HCT116 (cell line): ENCODE measurements around the gene HBG2. TPM values are rescaled to one million over a fixed set of nuclear protein-coding genes. Genes with fewer than 3 reads are reported as not detected.

Source experiments
- ATAC-seq: fragments of 200-7000 bp; cut with Tn5 transposase; 2 replicates; pipeline ENCODE4 v1.9.1; 2020; ENCODE audit warnings: mild to moderate bottlenecking, moderate library complexity
- BruUV-seq: library from RNA; stranded (reverse); fragments of 400-500 nt; replicated peaks from 2 replicates; lab custom pipeline; 2021; lab: Mats Ljungman, UMichigan
- CTCF ChIA-PET: fragments of 300-600 bp; sonication (Branson Sonifier 250); formaldehyde crosslinking; loops from one replicate; lab custom pipeline; 2021; ENCODE audit warnings: antibody characterized with exemption; lab: Charles Lee
- POLR2A ChIA-PET: fragments of 300-600, 350-600 bp; sonication (Branson Sonifier 250); formaldehyde crosslinking; loops from one replicate; lab custom pipeline; 2021; ENCODE audit warnings: antibody characterized with exemption; lab: Charles Lee
- RAD21 ChIA-PET, 2 experiments: fragments of 300-600 bp; sonication (Branson Sonifier 250); formaldehyde crosslinking; loops; one replicate each; lab custom pipeline; 2023; ENCODE audit warnings: low total read pairs in 2 of 2; ENCODE audit not compliant: uncharacterized antibody in 2 of 2, unreplicated experiment in 2 of 2, low non-redundant PET in 1 of 2; lab: Charles Lee
- DNase-seq: peaks from one replicate; pipeline ENCODE4 v3.0.0-alpha.2; 2010; ENCODE audit warnings: low read depth, low spot score
- H2AFZ ChIP-seq: fragments of 200-600 bp; shearing (Covaris generic), sonication (generic); 2 replicates; pipeline ENCODE4 v1.6.1; 2017; ENCODE audit warnings: low read depth, mixed run types, mixed read lengths, antibody characterized with exemption, low read length; ENCODE audit not compliant: poor library complexity, severe bottlenecking
- H3K27ac ChIP-seq: 2 replicates; pipeline ENCODE4 v1.5.1; 2012; ENCODE audit warnings: low read depth, low read length
- H3K27me3 ChIP-seq: fragments of 200-600 bp; sonication (generic); 2 replicates; pipeline ENCODE4 v1.6.1; 2016; ENCODE audit warnings: mixed run types, low read length, mixed read lengths; ENCODE audit not compliant: insufficient read depth
- H3K36me3 ChIP-seq, 2 experiments: fragments of 200-500 bp in 1 of 2; fragments of 200-600 bp in 1 of 2; sonication (Bioruptor generic) in 1 of 2; sonication (generic) in 1 of 2; 2 replicates each; pipeline versions ENCODE4 v1.5.1 to v1.6.1; 2014 to 2016; ENCODE audit warnings: low read length in 2 of 2, inconsistent platforms in 1 of 2, mixed read lengths in 1 of 2, mixed run types in 1 of 2; ENCODE audit not compliant: insufficient read depth in 2 of 2, control insufficient read depth in 1 of 2
- H3K4me1 ChIP-seq, 2 experiments: fragments of 200-600 bp in 1 of 2; sonication (generic) in 1 of 2; 2 replicates each; pipeline versions ENCODE4 v1.5.1 to v1.6.1; 2012 to 2017; ENCODE audit warnings: low read length in 2 of 2, inconsistent platforms in 1 of 2, mild to moderate bottlenecking in 1 of 2, mixed read lengths in 1 of 2, mixed run types in 1 of 2, moderate library complexity in 1 of 2; ENCODE audit not compliant: insufficient read depth in 2 of 2, control insufficient read depth in 1 of 2
- H3K4me2 ChIP-seq: fragments of 200-600 bp; sonication (generic); 2 replicates; pipeline ENCODE4 v1.6.1; 2017; ENCODE audit warnings: mixed run types, low read length, mixed read lengths
- H3K4me3 ChIP-seq, 2 experiments: fragments of 200-600 bp in 1 of 2; sonication (generic) in 1 of 2; replicated peaks in 1 of 2; 2 replicates each; pipeline ENCODE4 v1.5.1; 2011 to 2016; ENCODE audit warnings: low read length in 2 of 2, control low read depth in 1 of 2, low read depth in 1 of 2, mild to moderate bottlenecking in 1 of 2, mixed read lengths in 1 of 2, mixed run types in 1 of 2
- H3K79me2 ChIP-seq: fragments of 200-600 bp; sonication (generic); 2 replicates; pipeline ENCODE4 v1.6.1; 2017; ENCODE audit warnings: mild to moderate bottlenecking, mixed run types, low read length, moderate library complexity, mixed read lengths; ENCODE audit not compliant: insufficient read depth
- H3K9ac ChIP-seq: fragments of 200-600 bp; sonication (generic); 2 replicates; pipeline ENCODE4 v1.6.1; 2016; ENCODE audit warnings: low read length, mixed read lengths
- H3K9me2 ChIP-seq: fragments of 200-600 bp; sonication (generic), shearing (Covaris generic); 2 replicates; pipeline ENCODE4 v1.6.1; 2017; ENCODE audit warnings: mixed run types, mild to moderate bottlenecking, moderate library complexity; ENCODE audit not compliant: insufficient read depth
- H3K9me3 ChIP-seq, 2 experiments: fragments of 200-500 bp in 1 of 2; fragments of 200-600 bp in 1 of 2; sonication (Bioruptor generic) in 1 of 2; sonication (generic) in 1 of 2; 2 replicates each; pipeline ENCODE4 v1.6.1; 2014 to 2017; ENCODE audit warnings: low read length in 2 of 2, mixed read lengths in 2 of 2, inconsistent platforms in 1 of 2, low read depth in 1 of 2, mild to moderate bottlenecking in 1 of 2, mixed run types in 1 of 2, moderate library complexity in 1 of 2; ENCODE audit not compliant: control insufficient read depth in 1 of 2, insufficient read depth in 1 of 2
- H4K20me1 ChIP-seq: fragments of 200-600 bp; sonication (generic), shearing (Covaris generic); 2 replicates; pipeline ENCODE4 v1.6.1; 2017; ENCODE audit warnings: mixed run types, mild to moderate bottlenecking, moderate library complexity; ENCODE audit not compliant: insufficient read depth
- ATF3 ChIP-seq: IDR thresholded peaks from 2 replicates; pipeline ENCODE4 v1.6.1; 2012
- CBX3 ChIP-seq: IDR thresholded peaks from 2 replicates; pipeline ENCODE4 v1.6.1; 2012; ENCODE audit warnings: low read depth
- EGR1 ChIP-seq: IDR thresholded peaks from 2 replicates; pipeline ENCODE4 v1.6.1; 2012; ENCODE audit warnings: low read depth
- ELF1 ChIP-seq: IDR thresholded peaks from 2 replicates; pipeline ENCODE4 v1.6.1; 2012; ENCODE audit warnings: low read depth, borderline replicate concordance
- EZH2 ChIP-seq: fragments of 200-600 bp; sonication (generic); IDR thresholded peaks from 2 replicates; pipeline ENCODE4 v1.6.1; 2017; ENCODE audit warnings: antibody characterized with exemption, mixed run types
- JUND ChIP-seq: IDR thresholded peaks from 2 replicates; pipeline ENCODE4 v1.6.1; 2012
- POLR2A ChIP-seq: IDR thresholded peaks from 2 replicates; pipeline ENCODE4 v1.7.0; 2011; ENCODE audit warnings: borderline replicate concordance; ENCODE audit not compliant: insufficient read depth, insufficient read length; ENCODE audit errors: extremely low read depth
- POLR2AphosphoS5 ChIP-seq: IDR thresholded peaks from 2 replicates; pipeline ENCODE4 v1.6.1; 2011; ENCODE audit warnings: mild to moderate bottlenecking, low read depth, low read length, moderate library complexity
- SIN3A ChIP-seq: IDR thresholded peaks from 2 replicates; pipeline ENCODE4 v1.6.1; 2012; ENCODE audit warnings: low read depth
- SP1 ChIP-seq: IDR thresholded peaks from 2 replicates; pipeline ENCODE4 v1.6.1; 2012; ENCODE audit warnings: low read depth
- TCF7L2 ChIP-seq: IDR thresholded peaks from 2 replicates; pipeline ENCODE4 v1.7.0; 2011; ENCODE audit warnings: borderline replicate concordance, inconsistent platforms; ENCODE audit not compliant: insufficient read depth, insufficient read length; ENCODE audit errors: extremely low read depth
- YY1 ChIP-seq: IDR thresholded peaks from 2 replicates; pipeline ENCODE4 v1.6.1; 2011; ENCODE audit warnings: low read length, low read depth, moderate library complexity, mild to moderate bottlenecking; ENCODE audit not compliant: insufficient replicate concordance; ENCODE audit errors: extremely low read depth
- ZBTB33 ChIP-seq: IDR thresholded peaks from 2 replicates; pipeline ENCODE4 v1.6.1; 2011; ENCODE audit warnings: mild to moderate bottlenecking, low read length, moderate library complexity; ENCODE audit not compliant: insufficient replicate concordance; ENCODE audit errors: extremely low read depth
- ZFX ChIP-seq: fragments of 450-650 bp; IDR thresholded peaks from 2 replicates; pipeline ENCODE4 v1.6.1; 2017
- ZNF274 ChIP-seq: fragments of 200-500 bp; sonication (Bioruptor generic); IDR thresholded peaks from 2 replicates; pipeline ENCODE4 v1.6.1; 2014; ENCODE audit warnings: mild to moderate bottlenecking, low read depth, low read length, inconsistent platforms
- intact Hi-C: fragments of 100-400 bp; cut with micrococcal nuclease; formaldehyde crosslinking; loops from 2 replicates; pipeline ENCODE4 v1.10.0; 2022
- total RNA-seq: library from RNA; stranded (reverse); gene quantifications from one replicate; pipeline ENCODE4 v1.2.1, GENCODE V29; 2021; ENCODE audit not compliant: unreplicated experiment
- TF ChIP-seq, protein P1 (sequence below): IDR thresholded peaks from 2 replicates; pipeline ENCODE4 v1.6.1; 2012

The HBG2 gene
- total RNA-seq, 1 experiment from 2014 or later = 48.1 TPM

DNA sequence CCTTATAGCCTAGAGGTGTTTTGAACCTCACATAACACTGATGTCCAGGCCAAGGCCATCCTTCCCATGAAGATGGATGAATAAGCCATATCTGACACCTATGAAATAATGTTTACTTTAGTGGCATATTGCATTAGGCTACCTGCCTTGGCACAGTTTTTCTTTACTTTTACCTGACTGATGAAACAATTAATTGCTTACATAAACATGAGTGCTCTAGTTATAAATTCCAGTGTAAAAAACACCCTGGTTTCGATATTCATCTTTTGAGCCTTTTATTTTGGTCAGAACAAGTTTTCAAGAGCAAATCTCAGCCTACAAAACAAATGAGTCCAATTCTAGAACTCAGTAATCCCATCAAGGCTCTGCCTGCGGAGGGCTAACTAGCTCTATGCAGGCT lies 22.1 kb upstream of the HBG2 start (continued):
- TF ChIP-seq ZNF274 (no peak), SP1 (no peak), CBX3 (no peak), ELF1 (no peak)

- Histone ChIP-seq H3K4me1 (peaks cover 5 to 26% of the 10 kb centered on the region in 2 experiments), H3K4me2 (no peak overlapping the region), H3K9me2 (no peaks in the 10 kb centered on the region), H4K20me1 (no peaks in the 10 kb centered on the region), H3K9ac (no peak overlapping the region), H3K36me3 (no peaks in the 10 kb centered on the region; a peak in 1 of 4 replicates), H3K9me3 (no peaks in the 10 kb centered on the region), H3K27me3 (no peaks in the 10 kb centered on the region), H3K27ac (no peak overlapping the region), H3K4me3 (no peak overlapping the region), H3K79me2 (no peaks in the 10 kb centered on the region), H2AFZ (no peak overlapping the region)
- ChIA-PET CTCF (no interaction called here), RAD21 (no interaction called here), POLR2A (no interaction called here)
- DNase-seq = no peak
- TF ChIP-seq SIN3A (no peak), SP1 (no peak), ZBTB33 (no peak), ATF3 (no peak), JUND (no peak), POLR2A (no peak), ZFX (no peak), POLR2AphosphoS5 (no peak), EZH2 (no peak), EGR1 (no peak), ELF1 (no peak), YY1 (no peak), TCF7L2 (no peak)
- TF ChIP-seq, protein P1, sequence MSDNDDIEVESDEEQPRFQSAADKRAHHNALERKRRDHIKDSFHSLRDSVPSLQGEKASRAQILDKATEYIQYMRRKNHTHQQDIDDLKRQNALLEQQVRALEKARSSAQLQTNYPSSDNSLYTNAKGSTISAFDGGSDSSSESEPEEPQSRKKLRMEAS = no peak
- ATAC-seq = no peak
- intact Hi-C loops = no loop called here
- no TSS peak for BruUV-seq
Measured at GRCh38 chr11:5275369-5276110, 21.0 kb upstream of the HBG2 start.
